ENCODE measurements around the gene DIPK1A.

The DIPK1A gene

GRCh38 chr1:92833840-92834239, 127.4 kb downstream of the DIPK1A start:
- DNase-seq (ENCODE audit: low read depth): no peak
- peak overlapping the region; percentile 100 for H3K4me3 ChIP-seq (ENCODE audit: low read length)
- no peak for TF ChIP-seq CTCF (conservative IDR thresholded peaks at IDR 0.05; ENCODE audit: low read depth, low read length)

- no peak for DNase-seq (ENCODE audit: low read depth)
- no peak for TF ChIP-seq CTCF (conservative IDR thresholded peaks at IDR 0.05; ENCODE audit: low read depth, low read length)
- H3K4me3 ChIP-seq (ENCODE audit: low read length): peak overlapping the region; percentile 100
These were observed 128.6 kb downstream of the DIPK1A start for GRCh38 chr1:92832537-92833114.

- peak; percentile 99 for TF ChIP-seq CTCF (conservative IDR thresholded peaks at IDR 0.05; ENCODE audit: low read depth, low read length)
- peak; percentile 87 for DNase-seq (ENCODE audit: low read depth)
- H3K4me3 ChIP-seq (ENCODE audit: low read length): peak within 1 kb of the TSS; percentile 100
These were observed 129.3 kb downstream of the DIPK1A start, which contains the start of gene RPL5 for GRCh38 chr1:92831762-92832536. Gene RPL5 (plus strand): TSS chr1:92832040. CDS start chr1:92832115, 75 bp downstream.

- peak overlapping the region; percentile 100 for H3K4me3 ChIP-seq (ENCODE audit: low read length)
- DNase-seq (ENCODE audit: low read depth): no peak
- TF ChIP-seq CTCF (conservative IDR thresholded peaks at IDR 0.05; ENCODE audit: low read depth, low read length): no peak
These were observed 129.9 kb downstream of the DIPK1A start for GRCh38 chr1:92831368-92831761.

- DNase-seq (ENCODE audit: low read depth): no peak
- H3K4me3 ChIP-seq (ENCODE audit: low read length): no peak overlapping the region
- no peak for TF ChIP-seq CTCF (conservative IDR thresholded peaks at IDR 0.05; ENCODE audit: low read depth, low read length)
These were observed 134.5 kb downstream of the DIPK1A start for GRCh38 chr1:92826792-92827191.

- DNase-seq (ENCODE audit: low read depth): peak; percentile 34
- H3K4me3 ChIP-seq (ENCODE audit: low read length): no peak overlapping the region
- TF ChIP-seq CTCF (conservative IDR thresholded peaks at IDR 0.05; ENCODE audit: low read depth, low read length): no peak
These were observed 138.4 kb downstream of the DIPK1A start for GRCh38 chr1:92822879-92823278.

GRCh38 chr1:92820551-92820950, 140.7 kb downstream of the DIPK1A start:
- TF ChIP-seq CTCF (conservative IDR thresholded peaks at IDR 0.05; ENCODE audit: low read depth, low read length): no peak
- no peak overlapping the region for H3K4me3 ChIP-seq (ENCODE audit: low read length)
- DNase-seq (ENCODE audit: low read depth): no peak

All from retinal pigment epithelial cell (primary cell).